HUES48 (cell line): ENCODE results near the gene DNMBP.
A peak's percentile ranks its signal among the peaks of the same experiment; 100 is the strongest.

Experiments
- H3K27ac ChIP-seq: one replicate; pipeline ENCODE4 v1.7.0; 2013; ENCODE audit warnings: low read depth, low read length, inconsistent platforms
- H3K27me3 ChIP-seq: 2 replicates; pipeline ENCODE4 v1.6.1; 2013; ENCODE audit warnings: mild to moderate bottlenecking, low read length; ENCODE audit not compliant: control insufficient read depth, insufficient read depth
- H3K36me3 ChIP-seq: 2 replicates; pipeline ENCODE4 v1.6.1; 2013; ENCODE audit warnings: low read length; ENCODE audit not compliant: control insufficient read depth, insufficient read depth
- H3K4me1 ChIP-seq: 2 replicates; pipeline ENCODE4 v1.6.1; 2013; ENCODE audit warnings: mild to moderate bottlenecking, low read length; ENCODE audit not compliant: control insufficient read depth, insufficient read depth
- H3K4me3 ChIP-seq: 2 replicates; pipeline ENCODE4 v1.5.1; 2013; ENCODE audit warnings: mild to moderate bottlenecking, low read depth, low read length
- H3K9ac ChIP-seq: 2 replicates; pipeline ENCODE4 v1.6.1; 2013; ENCODE audit warnings: mild to moderate bottlenecking, low read depth, low read length, moderate library complexity
- H3K9me3 ChIP-seq: 2 replicates; pipeline ENCODE4 v1.6.1; 2013; ENCODE audit warnings: low read length; ENCODE audit not compliant: control insufficient read depth, insufficient read depth

The DNMBP gene

GRCh38 chr10:99924451-99925255 lies 85.1 kb downstream of the DNMBP start:
- H3K9me3 ChIP-seq: no peaks in the 10 kb centered on the region
- H3K27ac ChIP-seq: no peak overlapping the region
- no peaks in the 10 kb centered on the region for H3K4me1 ChIP-seq
- H3K27me3 ChIP-seq: no peaks in the 10 kb centered on the region
- H3K4me3 ChIP-seq: no peak overlapping the region
- no peaks in the 10 kb centered on the region for H3K36me3 ChIP-seq
- no peak overlapping the region for H3K9ac ChIP-seq

GRCh38 chr10:99921948-99922347 lies 87.8 kb downstream of the DNMBP start:
- H3K27me3 ChIP-seq: no peaks in the 10 kb centered on the region
- no peak overlapping the region for H3K27ac ChIP-seq
- H3K9ac ChIP-seq: no peak overlapping the region
- H3K4me3 ChIP-seq: no peak overlapping the region
- H3K36me3 ChIP-seq: no peaks in the 10 kb centered on the region
- peaks cover 8% of the 10 kb centered on the region for H3K4me1 ChIP-seq
- no peaks in the 10 kb centered on the region for H3K9me3 ChIP-seq

DNA sequence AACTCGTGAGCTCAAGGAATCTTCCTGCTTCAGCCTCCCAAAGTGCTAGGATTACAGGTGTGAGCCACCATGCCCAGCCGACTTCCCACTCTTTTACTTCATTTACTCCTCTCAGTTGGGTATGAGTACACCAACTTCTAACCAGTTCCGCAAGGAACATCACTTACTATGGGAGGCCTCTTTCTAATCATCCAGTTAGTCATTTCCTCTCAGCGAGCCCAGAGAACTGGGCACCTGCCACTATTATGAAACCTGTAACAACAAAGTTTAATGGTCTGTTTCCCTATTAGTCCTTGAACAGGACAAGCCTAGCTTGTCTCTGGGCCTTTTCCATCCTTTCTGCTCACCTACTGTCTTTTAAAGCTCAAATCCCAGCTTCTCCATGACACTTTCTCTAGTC lies 88.8 kb downstream of the DNMBP start:
- Histone ChIP-seq H3K36me3 (no peaks in the 10 kb centered on the region), H3K4me3 (no peak overlapping the region), H3K9me3 (no peaks in the 10 kb centered on the region), H3K27me3 (no peaks in the 10 kb centered on the region), H3K9ac (no peak overlapping the region), H3K4me1 (peaks cover 8% of the 10 kb centered on the region), H3K27ac (no peak overlapping the region)

- Histone ChIP-seq H3K27me3 (no peaks in the 10 kb centered on the region), H3K9ac (no peak overlapping the region), H3K4me3 (no peak overlapping the region), H3K9me3 (no peaks in the 10 kb centered on the region), H3K27ac (no peak overlapping the region), H3K36me3 (no peaks in the 10 kb centered on the region), H3K4me1 (peaks cover 8% of the 10 kb centered on the region)
These were observed 89.3 kb downstream of the DNMBP start for GRCh38 chr10:99920486-99920885.

DNA sequence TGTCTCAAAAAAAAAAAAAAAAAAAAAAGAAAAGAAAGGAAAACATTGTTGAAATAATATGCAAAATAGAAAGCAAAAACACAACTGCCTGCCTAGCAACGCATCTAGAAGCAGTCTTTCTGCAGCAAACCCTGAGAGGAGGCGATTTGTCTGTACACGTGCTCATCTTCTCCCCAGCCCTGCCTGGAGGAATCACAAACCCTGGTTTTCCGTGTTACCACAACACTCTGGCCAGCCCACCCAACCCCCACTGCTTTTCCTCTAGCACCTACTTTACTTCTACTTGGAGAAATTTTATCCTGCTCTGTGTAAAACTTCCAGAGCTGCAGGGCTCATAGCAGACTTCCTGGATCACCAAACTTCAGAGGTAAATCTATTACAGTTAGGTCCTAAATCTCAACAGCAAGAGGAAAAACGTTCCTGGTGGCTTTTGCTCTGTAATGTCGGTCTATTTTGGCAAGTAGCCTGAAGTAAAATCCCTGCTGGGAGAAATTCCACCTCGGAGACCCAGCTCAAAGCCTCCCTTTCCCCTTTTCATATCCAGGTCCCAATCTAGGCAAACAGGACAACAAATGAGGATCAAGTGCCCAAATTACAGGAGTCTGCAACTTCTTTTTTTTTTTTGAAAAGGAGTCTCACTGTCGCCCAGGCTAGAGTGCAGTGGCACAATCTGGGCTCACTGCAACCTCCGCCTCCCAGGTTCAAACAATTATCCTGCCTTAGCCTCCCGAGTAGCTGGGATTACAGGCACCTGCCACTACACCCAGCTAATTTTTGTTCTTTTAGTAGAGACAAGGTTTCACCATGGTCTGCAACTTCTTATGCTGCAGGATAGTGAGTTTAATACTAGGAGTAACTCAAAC lies 91.6 kb downstream of the DNMBP start:
- Histone ChIP-seq H3K9me3 (no peaks in the 10 kb centered on the region), H3K9ac (peak overlapping the region; percentile 79), H3K27me3 (no peaks in the 10 kb centered on the region), H3K4me1 (peaks cover 16% of the 10 kb centered on the region), H3K36me3 (no peaks in the 10 kb centered on the region), H3K4me3 (peak overlapping the region; percentile 66), H3K27ac (peak overlapping the region; percentile 100)

DNA sequence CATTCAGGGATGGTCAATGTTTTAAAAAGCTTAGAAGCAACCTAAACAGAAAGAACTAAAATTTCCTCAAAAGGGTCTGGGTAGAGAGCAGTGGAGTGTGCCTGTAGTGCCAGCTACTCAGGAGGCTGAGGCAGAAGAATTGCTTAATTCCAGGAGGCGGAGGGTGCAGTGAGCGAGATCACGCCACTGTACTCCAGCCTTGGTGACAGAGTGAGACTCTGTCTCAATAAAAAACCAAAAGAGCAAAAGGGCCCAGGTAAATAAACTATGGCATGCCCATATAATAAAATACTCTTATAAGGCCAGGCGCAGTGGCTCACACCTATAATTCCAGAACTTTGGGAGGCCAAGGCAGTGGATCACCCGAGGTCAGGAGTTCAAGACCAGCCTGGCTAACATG lies 93.0 kb downstream of the DNMBP start:
- Histone ChIP-seq H3K27ac (no peak overlapping the region), H3K27me3 (no peaks in the 10 kb centered on the region), H3K9me3 (no peaks in the 10 kb centered on the region), H3K9ac (no peak overlapping the region), H3K4me1 (peaks cover 16% of the 10 kb centered on the region), H3K4me3 (no peak overlapping the region), H3K36me3 (no peaks in the 10 kb centered on the region)

GRCh38 chr10:99915414-99915813 lies 94.3 kb downstream of the DNMBP start:
- H3K27me3 ChIP-seq: no peaks in the 10 kb centered on the region
- no peaks in the 10 kb centered on the region for H3K9me3 ChIP-seq
- H3K27ac ChIP-seq: no peak overlapping the region

DNA sequence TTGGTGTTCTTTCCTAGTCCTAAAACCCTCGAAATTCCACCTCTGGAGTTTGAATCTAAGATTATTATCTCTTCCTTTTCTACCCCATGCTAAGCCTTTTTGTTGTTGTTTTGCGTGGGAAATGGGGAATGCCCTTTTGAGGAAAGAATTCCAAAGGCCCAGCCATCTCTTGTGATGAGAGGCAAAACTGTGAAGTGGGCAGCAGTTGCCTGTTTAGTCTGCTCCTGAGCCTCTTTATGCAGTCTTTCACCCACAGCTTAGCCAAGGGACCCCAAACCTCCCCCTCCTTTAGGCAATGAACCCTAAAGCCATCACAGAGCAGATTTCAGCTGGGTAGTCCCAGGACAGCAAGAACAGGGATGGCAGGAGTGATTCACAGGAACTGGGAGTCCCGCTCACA lies 95.5 kb downstream of the DNMBP start:
- Histone ChIP-seq H3K27ac (peak overlapping the region; percentile 98), H3K36me3 (peaks cover 14% of the 10 kb centered on the region), H3K9me3 (no peaks in the 10 kb centered on the region), H3K9ac (peak overlapping the region; percentile 73), H3K4me1 (peaks cover 23% of the 10 kb centered on the region), H3K27me3 (no peaks in the 10 kb centered on the region), H3K4me3 (peak overlapping the region; percentile 38)

More at GRCh38 chr10:99915414-99915813, 94.3 kb downstream of the DNMBP start:
- Histone ChIP-seq H3K9ac (no peak overlapping the region), H3K4me3 (no peak overlapping the region), H3K36me3 (peaks cover 4% of the 10 kb centered on the region; the same call in 1 of the 2 replicates), H3K4me1 (peaks cover 20% of the 10 kb centered on the region)

DNA sequence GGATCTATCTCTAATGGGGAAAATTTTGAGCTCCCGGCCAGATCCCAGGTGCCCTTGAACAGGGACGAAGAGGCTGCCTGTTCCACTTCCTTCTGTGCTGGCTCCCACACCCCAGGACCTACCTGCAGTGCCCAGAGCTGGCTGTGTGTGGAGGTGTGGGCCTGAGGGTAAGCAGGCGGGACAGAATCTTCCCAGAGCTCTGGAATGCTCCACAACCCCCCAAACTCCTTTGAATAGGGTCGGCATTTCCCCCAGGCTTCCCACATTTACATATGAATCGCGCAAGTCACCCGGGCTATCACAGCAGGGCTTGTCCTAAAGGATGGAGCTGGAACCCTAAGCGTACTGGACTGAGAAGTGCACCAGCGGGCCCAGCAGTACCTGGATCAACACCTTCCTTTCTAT lies 95.9 kb downstream of the DNMBP start:
- peak overlapping the region; percentile 79 for H3K4me3 ChIP-seq
- peak overlapping the region; percentile 85 for H3K9ac ChIP-seq
- peaks cover 19% of the 10 kb centered on the region for H3K4me1 ChIP-seq
- peak overlapping the region; percentile 98 for H3K27ac ChIP-seq
- H3K27me3 ChIP-seq: no peaks in the 10 kb centered on the region
- H3K36me3 ChIP-seq: peaks cover 18% of the 10 kb centered on the region
- no peaks in the 10 kb centered on the region for H3K9me3 ChIP-seq

DNA sequence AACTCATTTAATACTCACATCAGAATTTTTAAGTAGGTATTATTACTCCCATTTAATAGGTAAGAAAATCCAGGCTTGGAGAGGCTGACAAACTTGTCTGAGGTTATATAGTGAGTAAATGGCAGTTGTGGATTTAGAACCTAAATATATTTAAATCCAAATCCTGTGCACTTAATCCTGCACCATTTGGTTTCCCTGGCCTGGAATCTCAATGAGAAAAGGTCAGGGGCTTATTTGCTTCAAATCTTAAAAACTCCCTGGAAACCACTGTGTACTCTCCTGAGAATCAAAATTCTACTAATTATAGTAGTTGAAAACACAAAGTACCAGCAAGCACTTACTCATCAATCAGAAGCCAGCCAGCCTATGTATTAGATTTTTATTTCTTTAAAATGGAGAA lies 97.7 kb downstream of the DNMBP start:
- H3K4me3 ChIP-seq: peak overlapping the region; percentile 79
- peaks cover 35% of the 10 kb centered on the region for H3K36me3 ChIP-seq
- H3K9me3 ChIP-seq: no peaks in the 10 kb centered on the region
- 0 out of 2 replicates have a peak overlapping the region, but pooled peaks have one; percentile 85 for H3K9ac ChIP-seq
- H3K27me3 ChIP-seq: no peaks in the 10 kb centered on the region
- peak overlapping the region; percentile 98 for H3K27ac ChIP-seq
- peaks cover 15% of the 10 kb centered on the region for H3K4me1 ChIP-seq

- Histone ChIP-seq H3K27me3 (no peaks in the 10 kb centered on the region), H3K4me1 (peaks cover 8% of the 10 kb centered on the region; the same call in 1 of the 2 replicates), H3K27ac (no peak overlapping the region), H3K36me3 (peaks cover 71% of the 10 kb centered on the region), H3K4me3 (no peak overlapping the region), H3K9me3 (no peaks in the 10 kb centered on the region), H3K9ac (no peak overlapping the region)
These were observed 101.2 kb downstream of the DNMBP start for GRCh38 chr10:99908512-99908911.
